ENCODE results near the gene PIP5K1B. TPM values are rescaled to one million over a fixed set of nuclear protein-coding genes. Genes with fewer than 3 reads are reported as not detected.

Gene PIP5K1B
- total RNA-seq, 3 donors from 2014 or later = 60.0 to 122 (median 73.3) TPM

- DNase-seq (no peak), ATAC-seq (no peak)
- no peaks in the 10 kb centered on the region for H3K4me1 ChIP-seq (ENCODE audit: low read depth)
- H3K36me3 ChIP-seq (ENCODE audit: low read depth) = no peaks in the 10 kb centered on the region
- no peaks in the 10 kb centered on the region for H3K9me3 ChIP-seq
- no peak for TF ChIP-seq CTCF (IDR thresholded peaks at IDR 0.05)
- no peak overlapping the region for H3K4me3 ChIP-seq
- intact Hi-C loops (cut with DNase I, micrococcal nuclease) = no loop called here
Observed at GRCh38 chr9:68672625-68673024, 32.4 kb upstream of the PIP5K1B start.

GRCh38 chr9:68678430-68678829, 26.6 kb upstream of the PIP5K1B start:
- intact Hi-C loops (cut with DNase I, micrococcal nuclease) = no loop called here
- DNase-seq = no peak
- H3K36me3 ChIP-seq (ENCODE audit: low read depth) = no peaks in the 10 kb centered on the region
- peak; percentile 56 for ATAC-seq
- no peak overlapping the region for H3K4me3 ChIP-seq
- TF ChIP-seq CTCF (IDR thresholded peaks at IDR 0.05) = no peak
- H3K4me1 ChIP-seq (ENCODE audit: low read depth) = no peaks in the 10 kb centered on the region
- no peaks in the 10 kb centered on the region for H3K9me3 ChIP-seq

GRCh38 chr9:68683433-68683832, 21.6 kb upstream of the PIP5K1B start:
- no peak for TF ChIP-seq CTCF (IDR thresholded peaks at IDR 0.05)
- H3K9me3 ChIP-seq = no peaks in the 10 kb centered on the region
- no peak overlapping the region for H3K4me3 ChIP-seq
- no peaks in the 10 kb centered on the region for H3K4me1 ChIP-seq (ENCODE audit: low read depth)
- H3K36me3 ChIP-seq (ENCODE audit: low read depth) = no peaks in the 10 kb centered on the region
- DNase-seq (no peak), ATAC-seq (peak; percentile 51)
- intact Hi-C loops (cut with DNase I, micrococcal nuclease) = no loop called here

- DNase-seq = no peak
- H3K9me3 ChIP-seq = no peaks in the 10 kb centered on the region
- peak; percentile 46 for ATAC-seq
- no peaks in the 10 kb centered on the region for H3K36me3 ChIP-seq (ENCODE audit: low read depth)
- no peak overlapping the region for H3K4me3 ChIP-seq
- no peak for TF ChIP-seq CTCF (IDR thresholded peaks at IDR 0.05)
- H3K4me1 ChIP-seq (ENCODE audit: low read depth) = no peaks in the 10 kb centered on the region
- intact Hi-C loops (cut with DNase I, micrococcal nuclease) = loop anchor here in 1 of 2 donors (2.0 kb wide), 1 partner anchor 100 kb away; no protein-coding TSS in a partner anchor
Observed at GRCh38 chr9:68685213-68685612, 19.8 kb upstream of the PIP5K1B start.

- H3K9me3 ChIP-seq = no peaks in the 10 kb centered on the region
- peak; percentile 31 for TF ChIP-seq CTCF (IDR thresholded peaks at IDR 0.05)
- no peaks in the 10 kb centered on the region for H3K4me1 ChIP-seq (ENCODE audit: low read depth)
- DNase-seq (peak in 2 of 3 donors; percentile 51 to 84), ATAC-seq (peak; percentile 92)
- no peak overlapping the region for H3K4me3 ChIP-seq
- H3K36me3 ChIP-seq (ENCODE audit: low read depth) = no peaks in the 10 kb centered on the region
- intact Hi-C loops (cut with DNase I, micrococcal nuclease) = loop anchor here in 1 of 2 donors (2.0 kb wide), 1 partner anchor 101 kb away; no protein-coding TSS in a partner anchor
Observed at GRCh38 chr9:68685770-68686169, 19.3 kb upstream of the PIP5K1B start.

GRCh38 chr9:68690088-68690487, 15.0 kb upstream of the PIP5K1B start:
- H3K4me1 ChIP-seq (ENCODE audit: low read depth) = no peaks in the 10 kb centered on the region
- ATAC-seq (peak; percentile 41), DNase-seq (no peak)
- intact Hi-C loops (cut with DNase I, micrococcal nuclease) = no loop called here
- H3K36me3 ChIP-seq (ENCODE audit: low read depth) = no peaks in the 10 kb centered on the region
- H3K9me3 ChIP-seq = no peaks in the 10 kb centered on the region
- H3K4me3 ChIP-seq = no peak overlapping the region
- TF ChIP-seq CTCF (IDR thresholded peaks at IDR 0.05) = no peak
